Lower lobe of right lung (tissue), 2 donors: ENCODE measurements around the gene KDM4B. TPM values are rescaled to one million over a fixed set of nuclear protein-coding genes. Genes with fewer than 3 reads are reported as not detected.
A peak's percentile ranks its signal among the peaks of the same experiment; 100 is the strongest.

Experiments
- ATAC-seq, 2 donors: fragments of 200-7000 bp; cut with Tn5 transposase; one replicate each; pipeline ENCODE4 v1.9.1; 2020 to 2022; ENCODE audit warnings: mild to moderate bottlenecking in 2 of 2, moderate library complexity in 2 of 2
- DNase-seq: peaks from one replicate; pipeline ENCODE4 v3.0.0-alpha.2; 2020
- H3K27ac ChIP-seq: fragments of 200-600 bp; one replicate; pipeline ENCODE4 v1.8.0; 2022
- H3K27me3 ChIP-seq: fragments of 200-600 bp; one replicate; pipeline ENCODE4 v1.8.0; 2022; ENCODE audit warnings: low read depth
- H3K36me3 ChIP-seq: fragments of 200-600 bp; one replicate; pipeline ENCODE4 v1.8.0; 2022; ENCODE audit warnings: mild to moderate bottlenecking
- H3K4me1 ChIP-seq: fragments of 200-600 bp; one replicate; pipeline ENCODE4 v1.8.0; 2022
- H3K4me3 ChIP-seq: fragments of 200-600 bp; one replicate; pipeline ENCODE4 v1.8.0; 2022; ENCODE audit warnings: mild to moderate bottlenecking
- H3K9me3 ChIP-seq: fragments of 200-600 bp; one replicate; pipeline ENCODE4 v1.8.0; 2022
- CTCF ChIP-seq: fragments of 200-600 bp; IDR thresholded peaks from one replicate; pipeline ENCODE4 v1.8.0; 2022; ENCODE audit warnings: antibody characterized with exemption, mild to moderate bottlenecking
- intact Hi-C: fragments of 100-400 bp; cut with DNase I; formaldehyde crosslinking; loops from one replicate; pipeline ENCODE4 v1.11.0; 2022
- total RNA-seq: library from RNA; stranded (reverse); fragmentation: NEBNext Ultra II Directional; extraction: Animal tissue kit (Norgen Biotek cat#: 25700); gene quantifications from one replicate; pipeline ENCODE4 v1.2.1, GENCODE V29; 2021
- donor health status: DM: no; HTN: yes; CAD: no; lungs with severe emphysema.

The KDM4B gene
- total RNA-seq, 1 donor from 2014 or later: 40.3 TPM

- H3K27ac ChIP-seq: no peak overlapping the region
- no peak overlapping the region for H3K4me3 ChIP-seq
- peaks cover 5% of the 10 kb centered on the region for H3K36me3 ChIP-seq
- H3K9me3 ChIP-seq: no peaks in the 10 kb centered on the region
- ATAC-seq (no peak), DNase-seq (no peak)
- no peaks in the 10 kb centered on the region for H3K27me3 ChIP-seq
- no peak for TF ChIP-seq CTCF
- peaks cover 58% of the 10 kb centered on the region for H3K4me1 ChIP-seq
- intact Hi-C loops: no loop called here
Observed at GRCh38 chr19:4980838-4981680, 12.1 kb downstream of the KDM4B start.

- Histone ChIP-seq H3K36me3 (peaks cover 5% of the 10 kb centered on the region), H3K4me3 (no peak overlapping the region), H3K4me1 (peaks cover 56% of the 10 kb centered on the region), H3K27ac (no peak overlapping the region), H3K9me3 (no peaks in the 10 kb centered on the region), H3K27me3 (no peaks in the 10 kb centered on the region)
- no peak for DNase-seq
- TF ChIP-seq CTCF: no peak
- ATAC-seq: no peak
- intact Hi-C loops: no loop called here
Observed at GRCh38 chr19:4981681-4981958, 12.7 kb downstream of the KDM4B start.

- Histone ChIP-seq H3K36me3 (peaks cover 5% of the 10 kb centered on the region), H3K4me1 (peaks cover 50% of the 10 kb centered on the region), H3K27ac (peak overlapping the region; percentile 41), H3K27me3 (no peaks in the 10 kb centered on the region), H3K9me3 (no peaks in the 10 kb centered on the region), H3K4me3 (no peak overlapping the region)
- ATAC-seq (no peak), DNase-seq (no peak)
- intact Hi-C loops: no loop called here
- TF ChIP-seq CTCF: no peak
Observed at GRCh38 chr19:4983346-4984105, 14.6 kb downstream of the KDM4B start.

- intact Hi-C loops: no loop called here
- H3K4me3 ChIP-seq: no peak overlapping the region
- ATAC-seq: no peak
- no peaks in the 10 kb centered on the region for H3K9me3 ChIP-seq
- H3K27ac ChIP-seq: peak overlapping the region; percentile 41
- H3K27me3 ChIP-seq: no peaks in the 10 kb centered on the region
- DNase-seq: no peak
- peaks cover 5% of the 10 kb centered on the region for H3K36me3 ChIP-seq
- TF ChIP-seq CTCF: no peak
- H3K4me1 ChIP-seq: peaks cover 50% of the 10 kb centered on the region
Observed at GRCh38 chr19:4984106-4984380, 15.1 kb downstream of the KDM4B start.

GRCh38 chr19:4984438-4984990, 15.6 kb downstream of the KDM4B start:
- H3K27ac ChIP-seq: no peak overlapping the region
- no peak for ATAC-seq
- DNase-seq: no peak
- no peak for TF ChIP-seq CTCF
- no peaks in the 10 kb centered on the region for H3K27me3 ChIP-seq
- H3K36me3 ChIP-seq: peaks cover 5% of the 10 kb centered on the region
- peaks cover 48% of the 10 kb centered on the region for H3K4me1 ChIP-seq
- no peaks in the 10 kb centered on the region for H3K9me3 ChIP-seq
- H3K4me3 ChIP-seq: no peak overlapping the region
- intact Hi-C loops: no loop called here
